Subcutaneous abdominal adipose tissue (tissue), 5 donors: Measurements from ENCODE around the gene GNA15.
"Not testable (repeated sequence)": the region's sequence is repeated elsewhere in the genome, so short reads cannot be mapped to it uniquely, and the experiment has no call there.

Source experiments
- H3K27ac ChIP-seq: one replicate; pipeline ENCODE4 v1.7.0; 2013; ENCODE audit warnings: low read depth, mild to moderate bottlenecking, inconsistent platforms, low read length, moderate library complexity
- H3K27me3 ChIP-seq, 5 donors: one replicate each; pipeline ENCODE4 v1.7.0; 2013; ENCODE audit warnings: low read length in 5 of 5, inconsistent platforms in 1 of 5; ENCODE audit not compliant: control insufficient read depth in 5 of 5, insufficient read depth in 4 of 5
- H3K36me3 ChIP-seq, 5 donors: one replicate each; pipeline ENCODE4 v1.7.0; 2013; ENCODE audit warnings: low read length in 5 of 5; ENCODE audit not compliant: control insufficient read depth in 5 of 5, insufficient read depth in 5 of 5
- H3K4me1 ChIP-seq, 5 donors: one replicate each; pipeline ENCODE4 v1.7.0; 2013; ENCODE audit warnings: low read length in 5 of 5, mild to moderate bottlenecking in 3 of 5, moderate library complexity in 1 of 5; ENCODE audit not compliant: control insufficient read depth in 5 of 5, insufficient read depth in 5 of 5
- H3K4me3 ChIP-seq, 5 donors: one replicate each; pipeline ENCODE4 v1.7.0; 2013; ENCODE audit warnings: low read length in 5 of 5, low read depth in 1 of 5
- H3K9ac ChIP-seq, 5 donors: one replicate each; pipeline ENCODE4 v1.7.0; 2013; ENCODE audit warnings: low read length in 5 of 5, mild to moderate bottlenecking in 4 of 5, moderate library complexity in 3 of 5
- H3K9me3 ChIP-seq, 5 donors: one replicate each; pipeline ENCODE4 v1.7.0; 2013; ENCODE audit warnings: low read length in 5 of 5; ENCODE audit not compliant: control insufficient read depth in 5 of 5
- donor health status: healthy.
- donor health status: healthy.
- donor health status: healthy.
- donor health status: healthy.
- donor health status: healthy.

Gene GNA15

GRCh38 chr19:3149089-3149488, 13.3 kb downstream of the GNA15 start:
- peaks cover 0 to 18% (median 7%) of the 10 kb centered on the region in 5 donors for H3K36me3 ChIP-seq
- no peak overlapping the region for H3K27ac ChIP-seq
- no peak overlapping the region for H3K4me3 ChIP-seq
- H3K27me3 ChIP-seq: peaks cover 0 to 15% (median 5%) of the 10 kb centered on the region in 5 donors
- H3K9me3 ChIP-seq: no peaks in the 10 kb centered on the region
- no peak overlapping the region for H3K9ac ChIP-seq
- peaks cover 0 to 7% (median 2%) of the 10 kb centered on the region in 5 donors for H3K4me1 ChIP-seq

GRCh38 chr19:3149526-3150505, 14.0 kb downstream of the GNA15 start:
- Histone ChIP-seq H3K27me3 (peaks cover 0 to 15% (median 5%) of the 10 kb centered on the region in 5 donors), H3K4me3 (no peak overlapping the region)

GRCh38 chr19:3150739-3151329, 15.0 kb downstream of the GNA15 start:
- no peaks in the 10 kb centered on the region for H3K9me3 ChIP-seq
- peaks cover 0 to 15% (median 5%) of the 10 kb centered on the region in 5 donors for H3K27me3 ChIP-seq
- H3K9ac ChIP-seq: no peak overlapping the region
- peaks cover 0 to 21% (median 8%) of the 10 kb centered on the region in 5 donors for H3K36me3 ChIP-seq
- peaks cover 0 to 17% (median 8%) of the 10 kb centered on the region in 5 donors for H3K4me1 ChIP-seq
- H3K4me3 ChIP-seq: no peak overlapping the region
- H3K27ac ChIP-seq: no peak overlapping the region

More at GRCh38 chr19:3149526-3150505, 14.0 kb downstream of the GNA15 start:
- Histone ChIP-seq H3K4me1 (peaks cover 0 to 10% (median 4%) of the 10 kb centered on the region in 5 donors), H3K9ac (no peak overlapping the region), H3K36me3 (peaks cover 0 to 18% (median 7%) of the 10 kb centered on the region in 5 donors), H3K27ac (no peak overlapping the region), H3K9me3 (no peaks in the 10 kb centered on the region)

GRCh38 chr19:3151563-3152418, 16.0 kb downstream of the GNA15 start:
- no peak overlapping the region for H3K4me3 ChIP-seq
- peaks cover 0 to 18% (median 8%) of the 10 kb centered on the region in 5 donors for H3K4me1 ChIP-seq
- H3K27me3 ChIP-seq: peaks cover 0 to 15% (median 5%) of the 10 kb centered on the region in 5 donors
- no peaks in the 10 kb centered on the region for H3K9me3 ChIP-seq
- no peak overlapping the region for H3K9ac ChIP-seq
- peaks cover 0 to 26% (median 11%) of the 10 kb centered on the region in 5 donors for H3K36me3 ChIP-seq
- no peak overlapping the region for H3K27ac ChIP-seq

- Histone ChIP-seq H3K4me1 (peaks cover 0 to 18% (median 8%) of the 10 kb centered on the region in 5 donors), H3K9ac (no peak overlapping the region), H3K27ac (no peak overlapping the region), H3K9me3 (no peaks in the 10 kb centered on the region), H3K4me3 (no peak overlapping the region), H3K36me3 (peaks cover 0 to 29% (median 11%) of the 10 kb centered on the region in 5 donors), H3K27me3 (peaks cover 0 to 15% (median 5%) of the 10 kb centered on the region in 5 donors)
Observed at GRCh38 chr19:3152419-3152780, 16.6 kb downstream of the GNA15 start.

GRCh38 chr19:3153286-3154230, 17.7 kb downstream of the GNA15 start:
- Histone ChIP-seq H3K27ac (no peak overlapping the region), H3K9ac (no peak overlapping the region), H3K4me1 (peaks cover 0 to 18% (median 8%) of the 10 kb centered on the region in 5 donors), H3K9me3 (no peaks in the 10 kb centered on the region), H3K27me3 (peaks cover 0 to 15% (median 5%) of the 10 kb centered on the region in 5 donors), H3K36me3 (peaks cover 0 to 33% (median 11%) of the 10 kb centered on the region in 5 donors), H3K4me3 (no peak overlapping the region)

GRCh38 chr19:3154447-3154846, 18.6 kb downstream of the GNA15 start:
- H3K9me3 ChIP-seq, H3K9ac ChIP-seq: not testable (repeated sequence)
- peak overlapping the region in 1 of 5 donors; percentile 14 for H3K4me3 ChIP-seq
- H3K27ac ChIP-seq: peak overlapping the region; percentile 30
- H3K27me3 ChIP-seq: peaks cover 0 to 15% (median 3%) of the 10 kb centered on the region in 5 donors
- peaks cover 0 to 18% (median 8%) of the 10 kb centered on the region in 5 donors for H3K4me1 ChIP-seq
- H3K36me3 ChIP-seq: peaks cover 0 to 24% (median 5%) of the 10 kb centered on the region in 5 donors

- H3K9ac ChIP-seq: peak overlapping the region in 1 of 5 donors; percentile 53
- H3K27ac ChIP-seq: peak overlapping the region; percentile 30
Observed at GRCh38 chr19:3154957-3155736, 19.3 kb downstream of the GNA15 start.

More at GRCh38 chr19:3154957-3155736, 19.3 kb downstream of the GNA15 start:
- Histone ChIP-seq H3K4me1 (peaks cover 0 to 18% (median 7%) of the 10 kb centered on the region in 5 donors), H3K4me3 (peak overlapping the region in 1 of 5 donors; percentile 14), H3K9me3 (no peaks in the 10 kb centered on the region), H3K36me3 (peaks cover 0 to 23% (median 3%) of the 10 kb centered on the region in 5 donors), H3K27me3 (peaks cover 0 to 9% (median 0%) of the 10 kb centered on the region in 5 donors)
